Islet of Langerhans (tissue), 1 donor: ENCODE data around the gene OR1M1.

Experiments used
- FAIRE-seq: peaks from one replicate; lab custom pipeline; 2011; peaks lifted over from hg19 to GRCh38; lab: Jason Lieb, UNC

OR1M1 gene

DNA sequence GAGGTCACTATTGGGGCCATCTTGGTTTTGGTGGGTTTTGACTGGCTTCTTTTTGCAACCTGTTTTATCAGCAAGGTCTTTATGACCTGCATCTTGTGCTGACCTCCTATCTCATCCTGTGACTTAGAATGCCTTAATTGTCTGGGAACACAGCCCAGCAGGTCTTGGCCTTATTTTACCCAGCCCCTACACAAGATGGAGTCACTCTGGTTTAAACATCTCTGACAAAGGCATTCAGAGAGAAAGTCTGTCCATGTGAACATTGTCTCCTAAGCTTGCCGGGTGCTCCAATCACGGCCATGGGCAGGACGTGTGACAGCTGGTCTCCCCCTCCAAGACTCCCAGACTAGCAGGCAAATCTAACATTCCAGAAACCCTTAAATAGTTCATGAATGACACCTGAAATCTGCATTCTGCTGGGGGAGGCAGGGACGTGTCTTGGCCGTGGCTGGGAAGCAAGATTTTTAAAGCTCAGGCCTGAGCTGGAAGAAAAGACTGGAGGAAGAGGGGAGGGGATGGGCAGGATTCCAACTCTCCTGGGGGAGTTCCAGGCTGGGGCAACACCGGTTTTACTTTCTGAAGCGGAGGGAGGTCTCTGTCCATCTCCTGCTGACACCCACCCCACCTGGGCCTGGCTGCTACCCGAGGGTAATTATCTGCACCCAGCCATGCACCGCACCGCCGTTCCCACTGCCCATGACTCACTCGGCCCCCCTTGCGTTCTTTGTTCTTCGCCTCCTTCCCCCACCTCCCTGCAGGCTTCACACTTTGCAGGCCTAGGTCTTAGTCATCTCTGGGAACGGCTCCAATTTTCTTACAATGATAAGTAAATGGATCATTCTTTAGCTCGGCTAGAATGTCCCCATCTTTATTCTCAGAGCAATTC lies 11.6 kb upstream of the OR1M1 start:
- FAIRE-seq: no peak

DNA sequence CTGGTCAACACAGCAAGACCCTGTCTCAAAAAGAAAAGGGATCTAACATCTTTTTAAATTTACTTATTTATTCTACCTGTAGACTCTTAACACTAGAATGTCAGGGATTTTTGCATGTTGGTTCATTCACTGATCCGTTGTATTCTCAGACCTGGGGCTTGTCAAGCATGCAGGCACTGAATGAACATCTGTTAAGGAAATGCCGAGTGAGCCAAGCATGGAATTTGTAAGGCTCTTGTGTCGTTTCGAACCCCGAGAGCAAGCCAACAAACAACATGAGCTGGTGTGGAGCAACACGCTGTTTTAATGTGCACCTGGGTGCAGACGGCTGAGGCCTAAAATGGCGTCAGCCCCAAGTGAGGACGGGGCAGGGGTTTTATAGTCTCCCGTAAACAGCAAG lies 10.0 kb upstream of the OR1M1 start:
- no peak for FAIRE-seq

DNA sequence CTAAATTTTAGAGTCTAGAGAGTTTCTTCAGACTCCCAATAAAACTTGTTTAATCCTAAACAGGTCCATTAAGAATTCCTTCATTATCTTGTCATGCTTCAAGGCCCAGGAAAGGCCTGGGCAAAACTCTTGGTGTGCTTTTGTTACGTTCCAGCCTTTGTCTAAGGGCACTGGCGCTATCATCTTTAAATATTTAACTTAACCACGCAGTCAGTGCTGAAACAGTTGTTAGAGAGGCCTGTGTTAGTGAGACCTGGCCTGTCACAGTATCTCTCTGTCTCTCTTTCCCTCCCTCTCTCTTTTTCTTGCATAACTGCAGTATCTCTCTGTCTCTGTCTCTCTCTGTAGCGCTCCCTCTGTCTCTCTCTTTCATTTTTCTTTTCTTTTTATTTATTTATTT lies 8.2 kb upstream of the OR1M1 start:
- no peak for FAIRE-seq

DNA sequence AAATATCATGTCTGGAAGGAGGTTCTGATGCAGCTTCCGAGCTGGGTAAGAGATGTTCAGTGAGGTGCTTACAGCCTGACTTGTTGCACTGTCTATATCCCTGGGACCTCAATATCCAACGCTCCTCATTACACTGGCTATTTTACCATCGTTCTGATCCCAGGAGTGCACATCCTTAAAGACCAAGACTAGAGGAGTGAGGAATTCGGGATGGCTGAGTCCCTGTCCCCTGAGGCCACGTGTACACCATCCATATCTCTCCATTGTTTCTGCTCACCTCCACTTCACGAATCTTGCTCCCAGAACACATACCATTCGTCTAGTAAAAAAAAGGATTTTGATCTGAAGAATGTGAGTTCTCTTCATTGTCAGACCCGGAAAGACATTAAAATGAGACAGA lies 20.5 kb downstream of the OR1M1 start, which contains the start of gene OR7G2:
TSS of gene OR7G2 (minus strand) at position 101 of the 400 bp plus-strand sequence. CDS start 4,232 bp downstream, outside the sequence.
- no peak for FAIRE-seq

DNA sequence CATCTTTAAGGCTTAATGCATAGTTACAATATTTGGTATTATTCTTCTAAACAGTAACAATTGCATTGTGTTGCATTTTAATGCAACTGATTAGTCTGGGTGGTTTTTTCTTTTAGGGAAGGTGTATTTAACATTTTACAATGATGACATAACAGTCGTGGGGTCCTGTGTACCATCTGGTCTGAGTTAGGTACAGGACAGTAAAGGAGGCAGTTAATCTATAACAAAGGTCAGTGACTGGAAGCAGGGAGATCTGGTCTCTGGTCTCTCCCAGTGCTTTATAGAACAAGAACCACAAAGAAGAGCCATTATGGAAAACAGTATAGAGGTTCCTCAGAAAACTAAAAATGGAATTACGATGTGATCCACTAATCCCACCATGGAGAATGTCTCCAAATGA lies 23.1 kb downstream of the OR1M1 start:
- no peak for FAIRE-seq

DNA sequence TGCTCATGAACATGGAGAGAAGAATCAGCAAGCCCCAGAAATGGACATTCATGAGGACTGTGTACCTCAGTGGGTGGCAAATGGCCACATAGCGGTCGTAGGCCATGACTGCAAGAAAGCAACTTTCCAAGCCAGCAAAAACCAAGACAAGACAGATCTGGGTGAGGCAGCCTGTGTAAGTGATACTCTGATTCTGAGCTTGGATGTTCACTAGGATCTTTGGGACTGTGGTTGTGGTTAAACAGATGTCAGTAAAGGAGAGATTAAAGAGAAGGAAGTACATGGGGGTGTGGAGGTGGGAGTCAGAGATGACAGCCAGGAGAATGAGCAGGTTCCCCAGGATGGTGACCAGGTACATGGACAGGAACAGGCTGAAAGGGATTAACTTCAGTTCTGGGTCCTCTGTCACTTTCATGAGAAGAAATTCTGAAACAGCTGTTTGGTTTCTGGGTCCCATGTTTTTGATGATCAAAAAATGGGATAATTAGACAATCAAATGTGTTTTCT lies 28.5 kb downstream of the OR1M1 start, which contains the start of gene OR7G1:
TSS of gene OR7G1 (minus strand) at position 457 of the 507 bp plus-strand sequence. CDS start at position 457, 0 bp downstream.
- FAIRE-seq: no peak

DNA sequence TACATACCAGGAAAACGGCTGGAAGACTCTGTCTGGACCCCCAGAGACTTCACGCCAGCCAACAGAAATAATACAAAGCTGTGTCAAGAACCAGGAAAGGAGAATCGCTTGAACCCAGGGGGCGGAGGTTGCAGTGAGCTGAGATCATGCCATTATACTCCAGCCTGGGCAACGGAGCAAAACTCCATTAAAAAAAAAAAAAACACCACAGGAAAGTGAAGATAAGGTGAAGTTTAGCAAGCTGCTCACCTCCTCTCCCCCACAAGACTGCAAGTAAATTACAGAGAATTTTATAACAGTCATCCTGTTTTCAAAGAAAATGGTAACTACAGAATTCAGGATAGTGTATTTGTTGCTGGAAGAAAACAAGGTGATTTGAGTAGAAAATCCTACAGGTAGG lies 29.7 kb downstream of the OR1M1 start:
- no peak for FAIRE-seq

DNA sequence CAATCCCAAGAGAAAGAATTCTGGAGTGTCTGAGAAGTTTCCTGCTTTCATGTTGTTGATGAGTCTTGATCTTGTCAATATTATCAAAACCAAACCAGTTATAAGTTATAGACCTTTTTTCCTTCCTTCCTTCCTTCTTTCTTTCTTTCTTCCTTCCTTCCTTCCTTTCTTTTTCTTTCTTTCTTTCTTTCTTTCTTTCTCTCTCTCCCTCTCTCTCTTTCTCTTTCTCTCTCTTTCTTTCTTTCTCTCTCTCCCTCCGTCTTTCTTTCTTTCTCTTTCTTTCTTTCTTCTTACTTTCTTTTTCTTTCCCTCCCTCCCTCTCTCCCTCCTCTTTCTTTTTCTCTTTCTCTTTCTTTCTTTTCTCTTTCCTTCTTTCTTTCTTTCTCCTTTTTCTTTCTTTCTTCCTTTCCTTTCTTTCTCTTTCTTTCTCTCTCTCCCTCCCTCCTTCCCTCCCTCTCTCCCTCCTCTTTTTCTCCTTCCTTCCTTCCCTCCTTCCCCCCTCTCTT lies 40.1 kb downstream of the OR1M1 start, which contains the start of gene OR7G3:
TSS of gene OR7G3 (minus strand) at position 51 of the 506 bp plus-strand sequence. CDS start at position 51, 0 bp downstream.
- no peak for FAIRE-seq

DNA sequence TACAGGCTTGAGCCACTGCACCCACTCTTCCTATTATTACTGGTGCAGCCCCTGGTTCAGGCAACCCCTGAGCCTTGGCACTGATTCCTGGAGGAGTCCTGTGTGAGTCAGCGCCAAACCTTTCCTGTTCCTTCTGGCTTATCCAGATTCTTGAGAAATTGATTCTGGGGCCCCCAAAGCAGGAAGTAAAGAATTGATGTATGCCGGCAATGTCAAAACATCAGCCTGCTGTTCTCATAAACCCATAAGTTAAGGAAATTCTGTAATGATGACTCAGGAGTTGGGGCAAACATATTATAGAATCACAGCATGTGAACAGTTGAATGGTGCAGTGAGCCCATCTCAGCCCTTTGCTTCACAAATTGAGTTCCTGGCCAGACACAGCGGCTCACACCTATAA lies 41.3 kb downstream of the OR1M1 start:
- no peak for FAIRE-seq

DNA sequence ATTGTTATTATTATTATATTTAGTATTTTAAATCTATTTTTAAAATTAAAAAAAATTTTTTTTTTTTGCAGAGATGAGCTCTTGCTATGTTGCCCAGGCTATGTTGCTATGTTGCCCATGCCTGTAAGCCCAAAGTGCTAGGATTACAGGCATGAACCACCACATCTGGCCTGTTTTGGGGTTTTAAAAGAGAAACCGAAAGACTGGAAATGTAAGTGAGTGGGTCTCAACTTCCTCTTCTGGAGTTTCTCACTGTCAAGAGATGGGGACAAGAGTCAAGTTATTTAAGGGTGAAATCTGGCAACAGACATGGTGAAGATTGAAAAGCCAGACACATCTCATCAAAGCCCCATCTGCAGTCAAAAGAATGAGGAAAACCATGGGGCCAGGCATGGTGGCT lies 44.1 kb downstream of the OR1M1 start:
- FAIRE-seq: no peak

DNA sequence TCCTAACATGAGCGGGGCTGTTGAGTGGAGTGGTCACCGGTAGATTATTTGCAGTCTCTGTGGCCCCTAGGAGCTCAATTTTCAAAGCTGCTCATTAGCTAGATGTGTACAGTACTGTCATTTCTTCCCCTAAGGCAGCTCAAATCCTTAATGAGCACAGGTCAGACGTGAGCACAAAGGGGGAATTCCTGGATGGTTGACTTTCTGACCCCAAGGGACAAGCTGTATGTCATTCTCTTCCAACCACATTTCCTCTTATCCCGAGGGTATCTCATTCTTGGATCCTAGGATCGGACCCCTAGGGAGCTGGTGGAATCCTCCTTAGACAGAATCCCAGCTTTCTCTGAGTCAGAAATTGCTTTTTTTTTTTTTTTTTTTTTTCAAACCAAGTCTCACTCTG lies 45.6 kb downstream of the OR1M1 start:
- FAIRE-seq: no peak

DNA sequence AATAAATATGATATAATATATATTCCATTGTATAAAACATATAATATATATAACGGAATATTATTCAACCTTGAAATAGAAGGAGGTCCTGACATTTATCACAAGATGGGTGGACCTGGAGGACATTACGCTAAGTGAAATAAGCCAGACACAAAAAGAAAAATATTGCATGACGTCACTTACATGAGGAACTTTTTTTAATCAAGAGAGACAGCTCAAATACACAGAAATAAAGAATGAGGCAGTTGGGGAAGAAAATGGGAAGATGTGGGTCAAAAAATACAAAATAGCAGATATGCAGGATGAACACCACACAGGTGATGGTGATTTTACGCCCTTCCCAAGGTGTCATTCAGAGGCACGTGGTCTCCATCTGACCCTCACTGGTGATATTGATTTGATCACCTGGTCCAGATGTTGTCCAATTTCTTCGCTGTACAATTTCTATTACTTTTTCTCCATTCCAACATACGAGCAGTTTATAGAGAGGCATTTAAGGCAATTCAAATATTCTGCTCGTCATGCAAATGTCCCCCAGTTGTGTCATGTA lies 52.8 kb downstream of the OR1M1 start:
- peak; percentile 47 for FAIRE-seq

DNA sequence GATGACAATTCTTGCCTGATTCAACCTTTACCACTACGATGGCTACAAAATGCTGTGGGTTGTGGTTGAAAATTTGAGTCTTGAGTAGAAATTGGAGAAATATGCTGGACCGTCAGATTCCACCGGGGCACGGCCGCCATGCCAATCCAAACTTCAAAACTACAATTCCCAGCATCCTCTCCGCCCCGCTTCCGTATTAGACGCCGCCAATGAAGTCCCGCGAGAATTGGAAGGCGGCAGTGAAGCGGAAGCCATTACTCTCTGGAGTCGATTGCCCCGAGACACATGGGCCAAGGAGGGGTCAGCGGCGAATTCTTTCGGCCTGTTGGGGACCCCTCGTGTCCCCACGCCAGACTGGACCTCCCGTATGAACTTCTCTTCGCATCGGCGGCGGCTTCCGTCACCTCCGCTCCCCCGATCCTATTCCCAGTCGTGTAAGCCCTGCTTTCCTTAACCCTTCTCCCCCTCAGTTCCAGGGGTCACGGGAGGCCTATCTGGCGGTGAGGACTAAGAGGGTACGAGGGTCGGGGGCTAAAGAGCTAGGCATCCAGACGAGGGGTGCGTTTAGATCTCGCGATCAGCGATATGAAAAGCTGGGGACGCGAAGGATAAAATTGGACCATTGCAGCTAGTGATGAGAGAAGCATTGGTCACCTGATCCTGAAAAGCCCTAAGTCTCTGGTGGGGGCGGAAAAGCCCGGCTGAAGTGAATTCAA lies 53.5 kb downstream of the OR1M1 start, which contains the start of gene ZNF317:
TSS of gene ZNF317 (plus strand) at position 239 of the 716 bp plus-strand sequence. CDS start 15,620 bp downstream, outside the sequence.
- peak; percentile 70 for FAIRE-seq

DNA sequence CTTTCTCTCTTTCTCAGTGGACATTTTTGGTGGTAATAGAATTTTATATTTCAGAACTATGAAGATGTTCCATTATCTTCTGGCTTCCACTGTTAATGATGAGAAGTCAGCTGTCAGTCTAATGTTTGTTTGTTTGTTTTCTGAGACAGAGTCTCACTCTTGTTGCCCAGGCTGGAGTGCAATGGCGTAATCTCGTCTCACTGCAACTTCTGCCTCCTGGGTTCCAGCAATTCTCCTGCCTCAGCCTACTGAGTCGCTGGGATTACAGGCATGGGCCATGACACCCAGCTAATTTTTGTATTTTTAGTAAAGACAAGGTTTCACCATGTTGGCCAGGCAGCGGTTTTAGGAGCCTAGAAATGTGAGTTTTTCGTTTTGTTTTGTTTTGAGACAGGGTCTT lies 58.1 kb downstream of the OR1M1 start:
- no peak for FAIRE-seq
